Smooth muscle cell (in vitro differentiated cells): ENCODE data around the gene NAV1. TPM values are rescaled to one million over a fixed set of nuclear protein-coding genes. Genes with fewer than 3 reads are reported as not detected.

Experiments used
- DNase-seq: peaks from one replicate; lab custom pipeline; 2025; ENCODE audit not compliant: unreplicated experiment; lab: John Stamatoyannopoulos, UW
- H2AFZ ChIP-seq: fragments of 200-600 bp; sonication (generic); 2 replicates; pipeline ENCODE4 v1.6.0; 2016; ENCODE audit warnings: antibody characterized with exemption, low read depth, mild to moderate bottlenecking
- H3F3A ChIP-seq: fragments of 200-600 bp; sonication (generic); 2 replicates; pipeline ENCODE4 v1.6.0; 2017; ENCODE audit warnings: antibody characterized with exemption, low read depth
- H3K27ac ChIP-seq: fragments of 200-600 bp; sonication (generic); 2 replicates; pipeline ENCODE4 v1.5.1; 2016; ENCODE audit warnings: low read depth, mild to moderate bottlenecking
- H3K27me3 ChIP-seq: fragments of 200-600 bp; sonication (generic); 2 replicates; pipeline ENCODE4 v1.6.1; 2016; ENCODE audit warnings: low read depth, mild to moderate bottlenecking
- H3K36me3 ChIP-seq: fragments of 200-600 bp; sonication (generic); 2 replicates; pipeline ENCODE4 v1.5.1; 2016; ENCODE audit warnings: low read depth
- H3K4me1 ChIP-seq: fragments of 200-600 bp; sonication (generic); 2 replicates; pipeline ENCODE4 v1.5.1; 2016; ENCODE audit warnings: low read depth
- H3K4me2 ChIP-seq: fragments of 200-600 bp; sonication (generic); 2 replicates; pipeline ENCODE4 v1.6.0; 2016; ENCODE audit warnings: mild to moderate bottlenecking
- H3K4me3 ChIP-seq: fragments of 200-600 bp; sonication (generic); 2 replicates; pipeline ENCODE4 v1.5.1; 2016; ENCODE audit warnings: mild to moderate bottlenecking
- H3K79me2 ChIP-seq: fragments of 200-600 bp; sonication (generic); 2 replicates; pipeline ENCODE4 v1.6.0; 2016; ENCODE audit warnings: low read depth, mild to moderate bottlenecking
- H3K9ac ChIP-seq: fragments of 200-600 bp; sonication (generic); 2 replicates; pipeline ENCODE4 v1.6.0; 2016; ENCODE audit warnings: low read depth
- H3K9me3 ChIP-seq: fragments of 200-600 bp; sonication (generic); replicated peaks from 2 replicates; pipeline ENCODE4 v1.5.1; 2016; ENCODE audit warnings: low read depth
- H4K20me1 ChIP-seq: fragments of 200-600 bp; sonication (generic); 2 replicates; pipeline ENCODE4 v1.6.0; 2016; ENCODE audit warnings: low read depth
- CTCF ChIP-seq: fragments of 200-600 bp; sonication (generic); IDR thresholded peaks from 2 replicates; pipeline ENCODE4 v1.5.1; 2017; ENCODE audit warnings: borderline replicate concordance, mild to moderate bottlenecking, antibody characterized with exemption; ENCODE audit not compliant: insufficient read depth, poor library complexity, severe bottlenecking
- WGBS: methylation state at CpG from one replicate; pipeline ENCODE4 v1.1.7; 2016; ENCODE audit warnings: low lambda C conversion rate; 5-methylcytosine and 5-hydroxymethylcytosine counted together
- polyA plus RNA-seq: library from polyadenylated mRNA; unstranded; fragments of >200 nt; fragmentation: Nextera tagmentation; extraction: Ambion mirVana; gene quantifications from 2 replicates; pipeline ENCODE4 v1.2.1, GENCODE V29; 2016
- total RNA-seq: library from RNA; depleted of rRNA; stranded (reverse); fragments of >200 nt; gene quantifications from 2 replicates; pipeline ENCODE4 v1.2.3, GENCODE V29; 2014

Gene NAV1
- total and polyA plus RNA-seq, 2 experiments from 2014 or later = 52.3 to 71.1 TPM

- no peak for DNase-seq
- peak overlapping the region; percentile 66 for H3K4me2 ChIP-seq
- H3K9me3 ChIP-seq = no peaks in the 10 kb centered on the region
- H2AFZ ChIP-seq = no peak overlapping the region
- peaks cover 78% of the 10 kb centered on the region for H3K79me2 ChIP-seq
- H3K27ac ChIP-seq = peak overlapping the region; percentile 100
- no peaks in the 10 kb centered on the region for H3K36me3 ChIP-seq
- WGBS = 84% methylated on average over 2 of the region's 2 CpGs
- H4K20me1 ChIP-seq = peaks cover 14% of the 10 kb centered on the region
- no peaks in the 10 kb centered on the region for H3K27me3 ChIP-seq
- no peak overlapping the region for H3K4me3 ChIP-seq
- peaks cover 27% of the 10 kb centered on the region for H3F3A ChIP-seq
- peak overlapping the region; percentile 92 for H3K9ac ChIP-seq
- TF ChIP-seq CTCF = no peak
- H3K4me1 ChIP-seq = peaks cover 13% of the 10 kb centered on the region
These were observed 24.5 kb downstream of the NAV1 start for GRCh38 chr1:201563406-201563780.

- H3F3A ChIP-seq = peaks cover 23% of the 10 kb centered on the region
- TF ChIP-seq CTCF = no peak
- no peak overlapping the region for H3K4me3 ChIP-seq
These were observed 25.0 kb downstream of the NAV1 start for GRCh38 chr1:201563941-201564340.

DNA sequence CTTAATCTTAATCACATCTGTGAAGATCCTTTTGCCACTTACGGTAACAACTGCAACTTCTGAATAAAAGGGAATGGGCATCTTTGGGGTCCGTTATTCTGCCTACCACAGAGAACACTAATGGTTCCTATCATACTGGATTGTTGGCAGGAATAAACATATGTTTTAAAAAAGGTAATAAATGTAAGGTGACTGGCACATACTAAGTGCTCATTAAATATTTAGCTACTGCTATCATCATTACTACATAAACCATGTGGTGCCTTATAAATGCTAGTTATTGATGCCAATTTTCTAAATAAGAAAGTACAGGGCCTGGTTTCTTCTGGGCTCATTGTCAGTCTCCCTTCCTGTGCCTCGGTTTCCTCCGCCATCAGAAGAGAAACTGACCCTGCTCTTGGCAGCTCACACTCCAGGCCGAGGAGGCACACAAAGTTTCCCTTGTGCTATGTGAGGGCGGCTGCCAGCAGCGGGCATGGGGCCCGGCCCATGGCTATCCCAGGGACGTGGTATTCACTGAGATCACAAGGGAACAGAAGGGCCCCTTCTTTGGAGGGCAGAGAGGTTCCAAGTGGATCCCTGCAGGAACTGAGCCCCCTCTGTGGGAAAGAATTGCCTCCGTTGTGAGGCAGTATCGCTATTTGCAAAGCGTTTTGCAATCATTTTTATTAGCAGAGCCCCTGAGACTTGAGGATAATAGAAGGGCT, 26.2 kb downstream of the NAV1 start:
- H3F3A ChIP-seq = peaks cover 15% of the 10 kb centered on the region
- TF ChIP-seq CTCF = no peak
- peaks cover 30% of the 10 kb centered on the region for H4K20me1 ChIP-seq
- peaks cover 84% of the 10 kb centered on the region for H3K79me2 ChIP-seq
- no peak overlapping the region for H2AFZ ChIP-seq
- WGBS = 94% methylated on average over 12 of the region's 12 CpGs
- no peak for DNase-seq
- peaks cover 9% of the 10 kb centered on the region for H3K4me1 ChIP-seq
- no peak overlapping the region for H3K9ac ChIP-seq
- H3K9me3 ChIP-seq = no peaks in the 10 kb centered on the region
- H3K27ac ChIP-seq = no peak overlapping the region
- no peaks in the 10 kb centered on the region for H3K36me3 ChIP-seq
- H3K4me3 ChIP-seq = no peak overlapping the region
- H3K27me3 ChIP-seq = no peaks in the 10 kb centered on the region
- H3K4me2 ChIP-seq = peak overlapping the region; percentile 11

More at GRCh38 chr1:201563941-201564340, 25.0 kb downstream of the NAV1 start:
- Histone ChIP-seq H2AFZ (no peak overlapping the region), H3K79me2 (peaks cover 78% of the 10 kb centered on the region), H3K27me3 (no peaks in the 10 kb centered on the region), H3K9me3 (no peaks in the 10 kb centered on the region), H4K20me1 (peaks cover 18% of the 10 kb centered on the region), H3K4me1 (peaks cover 13% of the 10 kb centered on the region), H3K9ac (peak overlapping the region; percentile 92), H3K36me3 (no peaks in the 10 kb centered on the region), H3K4me2 (peak overlapping the region; percentile 66), H3K27ac (peak overlapping the region; percentile 100)
- DNase-seq = no peak
- WGBS = 92% methylated on average over 3 of the region's 3 CpGs
